Mesenchymal stem cell (in vitro differentiated cells and primary cell): Measurements from ENCODE around the gene ZNF532. TPM values are rescaled to one million over a fixed set of nuclear protein-coding genes. Genes with fewer than 3 reads are reported as not detected.

Experiments used
- DNase-seq: peaks from one replicate; pipeline ENCODE4 v3.0.0-alpha.2; 2013
- H2AFZ ChIP-seq: one replicate; pipeline ENCODE4 v1.6.1; 2013; ENCODE audit warnings: low read depth, mild to moderate bottlenecking, control low read depth, inconsistent platforms, low read length, moderate library complexity
- H2AK5ac ChIP-seq: 2 replicates; pipeline ENCODE4 v1.6.1; 2013; ENCODE audit warnings: low read length, moderate library complexity, mild to moderate bottlenecking, inconsistent platforms; ENCODE audit not compliant: severe bottlenecking
- H2BK120ac ChIP-seq: one replicate; pipeline ENCODE4 v1.6.1; 2013; ENCODE audit warnings: low read depth, mild to moderate bottlenecking, inconsistent platforms, low read length, moderate library complexity
- H2BK12ac ChIP-seq, 2 experiments: one replicate each; pipeline ENCODE4 v1.6.1; 2013; ENCODE audit warnings: inconsistent platforms in 2 of 2, low read length in 2 of 2, mild to moderate bottlenecking in 2 of 2, moderate library complexity in 2 of 2, control low read depth in 1 of 2
- H2BK15ac ChIP-seq: one replicate; pipeline ENCODE4 v1.6.1; 2013; ENCODE audit warnings: mild to moderate bottlenecking, low read depth, inconsistent platforms; ENCODE audit not compliant: poor library complexity, severe bottlenecking
- H2BK5ac ChIP-seq: 2 replicates; pipeline ENCODE4 v1.6.1; 2013; ENCODE audit warnings: low read depth, mild to moderate bottlenecking, low read length, control low read depth, inconsistent platforms; ENCODE audit not compliant: poor library complexity, severe bottlenecking
- H3K14ac ChIP-seq, 2 experiments: one replicate each; pipeline ENCODE4 v1.6.1; 2013; ENCODE audit warnings: inconsistent platforms in 2 of 2, low read length in 2 of 2, control low read depth in 1 of 2, mild to moderate bottlenecking in 1 of 2, moderate library complexity in 1 of 2
- H3K18ac ChIP-seq, 2 experiments: one replicate each; pipeline ENCODE4 v1.6.1; 2013; ENCODE audit warnings: inconsistent platforms in 2 of 2, low read length in 2 of 2, control low read depth in 1 of 2, low read depth in 1 of 2, mild to moderate bottlenecking in 1 of 2
- H3K23ac ChIP-seq, 2 experiments: one replicate each; pipeline ENCODE4 v1.6.1; 2013; ENCODE audit warnings: inconsistent platforms in 2 of 2, low read length in 2 of 2, mild to moderate bottlenecking in 2 of 2, moderate library complexity in 2 of 2, control low read depth in 1 of 2
- H3K27ac ChIP-seq: 2 replicates; pipeline ENCODE4 v1.5.1; 2013; ENCODE audit warnings: mild to moderate bottlenecking, moderate library complexity, low read length, control low read depth, inconsistent platforms; ENCODE audit not compliant: poor library complexity, severe bottlenecking
- H3K27me3 ChIP-seq, 2 experiments: 2 replicates each; pipeline versions ENCODE4 v1.6.1 to v1.7.0; 2013; ENCODE audit warnings: low read length in 2 of 2, mild to moderate bottlenecking in 2 of 2, moderate library complexity in 2 of 2, control low read depth in 1 of 2, inconsistent platforms in 1 of 2; ENCODE audit not compliant: control insufficient read depth in 1 of 2, insufficient read depth in 1 of 2
- H3K36me3 ChIP-seq, 2 experiments: 2 replicates each; pipeline versions ENCODE4 v1.6.1 to v1.7.0; 2013; ENCODE audit warnings: low read length in 2 of 2, control low read depth in 1 of 2, inconsistent platforms in 1 of 2, low read depth in 1 of 2, mild to moderate bottlenecking in 1 of 2; ENCODE audit not compliant: insufficient read depth in 2 of 2, control insufficient read depth in 1 of 2
- H3K4ac ChIP-seq, 2 experiments: one replicate each; pipeline ENCODE4 v1.6.1; 2013; ENCODE audit warnings: inconsistent platforms in 2 of 2, low read length in 2 of 2, mild to moderate bottlenecking in 2 of 2, moderate library complexity in 2 of 2, control low read depth in 1 of 2, low read depth in 1 of 2
- H3K4me1 ChIP-seq: 2 replicates; pipeline ENCODE4 v1.6.1; 2013; ENCODE audit warnings: low read depth, low read length, control low read depth; ENCODE audit not compliant: control insufficient read depth, insufficient read depth
- H3K4me2 ChIP-seq: 2 replicates; pipeline ENCODE4 v1.6.1; 2013; ENCODE audit warnings: low read length, mild to moderate bottlenecking, inconsistent platforms; ENCODE audit not compliant: poor library complexity, severe bottlenecking
- H3K4me3 ChIP-seq, 2 experiments: 2 replicates each; pipeline versions ENCODE4 v1.5.1 to v1.7.0; 2013; ENCODE audit warnings: low read length in 2 of 2, mild to moderate bottlenecking in 2 of 2, control low read depth in 1 of 2, low read depth in 1 of 2; ENCODE audit not compliant: insufficient read depth in 1 of 2
- H3K79me1 ChIP-seq: replicated peaks from 2 replicates; pipeline ENCODE4 v1.6.1; 2013; ENCODE audit warnings: mild to moderate bottlenecking, control low read depth, low read length, inconsistent platforms; ENCODE audit not compliant: poor library complexity, severe bottlenecking
- H3K9ac ChIP-seq: 2 replicates; pipeline ENCODE4 v1.7.0; 2013; ENCODE audit warnings: mild to moderate bottlenecking, low read length, moderate library complexity
- H3K9me3 ChIP-seq: 2 replicates; pipeline ENCODE4 v1.7.0; 2013; ENCODE audit warnings: mild to moderate bottlenecking, low read length; ENCODE audit not compliant: control insufficient read depth
- H4K8ac ChIP-seq: one replicate; pipeline ENCODE4 v1.6.1; 2013; ENCODE audit warnings: inconsistent platforms, mild to moderate bottlenecking, low read length, moderate library complexity
- H4K91ac ChIP-seq: one replicate; pipeline ENCODE4 v1.6.1; 2013; ENCODE audit warnings: mild to moderate bottlenecking, low read length, inconsistent platforms
- WGBS: methylation state at CpG from one replicate; pipeline ENCODE4 v1.1.7; 2013; ENCODE audit warnings: mixed read lengths; 5-methylcytosine and 5-hydroxymethylcytosine counted together
- small RNA-seq: library from polyadenylated mRNA; stranded (forward); fragments of <200 nt; extraction: miRNeasy Mini kit (QIAGEN cat#:217004); gene quantifications from one replicate; pipeline ENCODE3, GENCODE V24; 2013; ENCODE audit warnings: low read depth

The ZNF532 gene

GRCh38 chr18:59035591-59035990 is 170.9 kb downstream of the ZNF532 start:
- H2AFZ ChIP-seq: no peak overlapping the region
- H3K36me3 ChIP-seq: no peaks in the 10 kb centered on the region
- H3K4ac ChIP-seq: no peak overlapping the region
- DNase-seq: no peak
- no peaks in the 10 kb centered on the region for H3K4me1 ChIP-seq
- H3K9me3 ChIP-seq: no peaks in the 10 kb centered on the region
- no peak overlapping the region for H2BK12ac ChIP-seq
- H3K4me2 ChIP-seq: no peak overlapping the region
- no peak overlapping the region for H3K14ac ChIP-seq
- H4K91ac ChIP-seq: no peak overlapping the region
- no peak overlapping the region for H3K4me3 ChIP-seq
- H3K27me3 ChIP-seq: peaks cover 0 to 5% of the 10 kb centered on the region in 2 experiments
- H2BK120ac ChIP-seq: no peak overlapping the region
- H2BK5ac ChIP-seq: no peak overlapping the region
- H4K8ac ChIP-seq: no peak overlapping the region
- no peaks in the 10 kb centered on the region for H3K79me1 ChIP-seq
- H3K27ac ChIP-seq: no peak overlapping the region
- H2AK5ac ChIP-seq: no peak overlapping the region
- peak overlapping the region in 1 of 2 experiments; percentile 38 for H3K18ac ChIP-seq
- 97% methylated on average over 8 of the region's 8 CpGs for whole genome bisulfite sequencing
- H3K9ac ChIP-seq: no peak overlapping the region
- H2BK15ac ChIP-seq: no peak overlapping the region
- H3K23ac ChIP-seq: no peak overlapping the region

Small RNA genes within 50 kb of the gene (small RNA-seq; reads per million reads assigned to genes)
- gene RF00096: not detected
- not detected for gene RNU2-69P
